Activated naive CD4-positive, alpha-beta T cell (primary cell): Measurements from ENCODE around the gene COQ8B.
"Not testable (repeated sequence)": the region's sequence is repeated elsewhere in the genome, so short reads cannot be mapped to it uniquely, and the experiment has no call there.

Source experiments
- DNase-seq, 4 experiments: peaks; one replicate each; lab custom pipeline; 2025; lab: John Stamatoyannopoulos, UW

The COQ8B gene

GRCh38 chr19:40742477-40742876 lies 25.8 kb upstream of the COQ8B start:
- DNase-seq, result no peak

DNA sequence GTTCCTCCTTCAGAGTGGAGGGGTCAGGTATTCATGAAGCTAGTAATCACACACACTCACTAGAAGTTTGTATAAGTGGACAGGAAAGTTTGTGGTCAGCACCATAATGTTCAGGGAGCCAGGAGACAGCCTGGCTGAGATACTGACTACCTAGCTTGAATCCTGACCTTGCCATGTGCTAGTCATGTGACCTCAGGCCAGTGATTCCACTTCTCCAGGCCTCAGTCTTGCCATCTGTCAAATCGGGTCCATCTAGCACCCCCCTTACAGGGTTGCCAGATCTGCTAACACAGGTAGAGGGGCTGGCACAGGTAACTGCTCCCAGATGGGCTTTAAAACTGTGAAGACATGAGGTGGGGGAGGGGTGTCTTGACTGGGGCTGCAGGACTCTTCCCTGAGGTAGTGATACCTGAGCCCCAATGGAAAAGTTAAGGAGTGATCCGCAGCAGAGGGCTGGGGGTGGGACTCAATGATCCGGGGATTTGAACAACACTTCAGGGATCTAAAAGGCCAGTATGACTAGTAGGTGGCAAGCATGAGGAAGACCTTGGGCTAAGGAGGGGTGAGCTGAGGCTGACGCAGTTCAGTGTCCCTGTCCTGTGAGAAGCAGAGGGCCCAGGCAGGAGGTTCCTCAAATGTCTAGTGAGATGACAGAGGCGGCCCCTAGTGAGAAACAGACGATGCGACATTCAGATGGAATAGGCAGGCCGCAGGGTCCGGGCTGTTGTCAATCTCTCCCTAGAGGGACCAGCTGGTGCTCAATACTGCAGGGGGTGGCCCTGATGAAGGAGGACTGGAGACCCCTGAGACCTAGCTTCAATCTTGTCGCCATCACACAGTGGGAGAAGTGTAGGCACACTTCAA lies 25.1 kb upstream of the COQ8B start:
- no peak for DNase-seq

DNA sequence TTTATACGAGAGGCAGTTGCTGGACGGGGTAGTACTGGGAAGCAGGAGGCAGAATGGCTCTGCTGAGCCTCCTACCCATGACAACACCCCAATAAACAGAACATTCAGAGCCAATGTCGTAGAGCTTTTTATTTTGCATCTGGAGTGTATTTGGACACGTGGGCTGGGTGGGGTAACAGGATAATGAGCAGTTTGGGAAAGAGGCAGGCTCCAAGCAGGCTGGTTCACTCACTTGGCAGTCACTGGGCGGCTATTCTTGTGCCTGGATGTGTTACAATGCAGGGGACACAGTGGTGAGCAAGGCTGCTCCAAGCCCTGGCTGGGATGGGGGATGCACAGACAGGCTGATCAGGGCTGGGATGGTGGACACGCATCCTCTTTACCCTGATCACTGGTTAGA lies 24.1 kb upstream of the COQ8B start:
- no peak for DNase-seq

DNA sequence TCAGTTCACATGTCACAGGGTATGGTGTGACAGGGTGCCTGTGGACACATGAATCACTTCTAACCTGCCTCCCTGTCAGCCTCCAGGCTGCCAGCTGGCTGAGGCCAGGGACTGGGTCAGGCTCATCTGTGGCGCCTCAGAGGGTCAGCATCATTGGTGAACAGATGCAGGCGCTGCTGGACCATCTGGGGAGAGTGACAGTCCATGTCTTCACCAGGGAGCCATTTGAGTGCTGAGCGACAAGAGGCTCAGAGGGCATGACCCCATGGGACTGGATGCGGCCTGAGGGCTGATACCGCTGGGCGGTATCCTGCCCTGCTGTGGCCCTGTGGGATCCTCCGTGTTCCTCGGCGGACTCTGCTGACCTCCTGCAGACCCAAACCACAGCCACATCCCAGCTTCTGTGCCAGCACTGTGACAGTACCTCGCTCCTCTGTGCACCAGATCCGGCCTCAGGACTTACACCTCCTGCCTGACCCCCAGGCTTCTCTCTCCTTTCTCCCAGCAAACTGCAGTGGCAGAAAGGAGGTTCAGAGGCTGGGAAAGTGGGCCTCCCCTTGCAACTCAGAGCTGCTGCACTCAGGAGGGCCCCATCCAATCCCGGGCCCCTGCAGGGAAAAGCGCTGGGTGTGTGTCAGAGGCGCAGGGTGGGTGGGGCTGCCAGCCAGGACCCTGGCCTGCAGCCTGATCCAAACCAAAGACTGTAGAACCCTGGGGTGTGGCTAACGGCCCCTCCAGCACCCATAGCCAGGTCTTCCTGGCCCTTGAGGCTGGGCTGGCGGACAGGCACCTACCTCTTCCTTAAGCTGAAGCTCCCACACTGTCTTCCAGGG lies 23.4 kb upstream of the COQ8B start:
- no peak for DNase-seq

DNA sequence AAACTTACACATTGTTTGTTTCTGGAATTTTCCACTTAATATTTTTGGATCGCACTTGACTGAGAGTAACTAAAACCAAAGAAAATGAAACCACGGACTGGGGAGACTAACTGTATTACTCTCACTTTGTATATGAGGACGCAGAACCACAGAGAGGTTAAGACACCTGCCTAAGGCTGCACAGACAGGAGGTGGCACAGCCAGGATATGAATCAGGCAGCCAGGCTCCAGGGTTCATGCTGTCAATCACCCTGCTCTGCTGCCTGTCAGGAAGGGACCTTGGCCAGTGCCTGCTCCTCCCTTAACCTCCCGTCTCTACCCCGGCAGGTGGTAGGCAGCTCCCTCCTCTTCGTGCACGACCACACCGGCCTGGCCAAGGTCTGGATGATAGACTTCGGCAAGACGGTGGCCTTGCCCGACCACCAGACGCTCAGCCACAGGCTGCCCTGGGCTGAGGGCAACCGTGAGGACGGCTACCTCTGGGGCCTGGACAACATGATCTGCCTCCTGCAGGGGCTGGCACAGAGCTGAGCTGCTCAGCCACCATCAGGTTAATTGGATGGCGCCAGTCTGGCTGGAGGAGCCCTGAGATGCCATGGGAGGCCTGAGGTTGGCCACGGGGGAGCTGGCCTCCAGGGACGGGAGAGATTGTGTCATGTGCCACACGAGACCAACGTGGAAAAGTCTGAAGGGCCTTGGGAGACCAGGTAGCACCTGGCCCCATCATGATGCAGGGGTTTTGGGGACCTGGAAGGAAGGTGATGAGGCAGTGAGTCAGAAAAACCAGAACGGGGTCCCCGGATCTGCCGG lies 22.5 kb upstream of the COQ8B start:
- DNase-seq, result no peak

GRCh38 chr19:40737102-40737644 lies 20.5 kb upstream of the COQ8B start:
- no peak for DNase-seq

GRCh38 chr19:40736661-40737060 lies 20.0 kb upstream of the COQ8B start:
- no peak for DNase-seq

- DNase-seq, result no peak
These were observed 18.5 kb upstream of the COQ8B start for GRCh38 chr19:40735013-40735771.

DNA sequence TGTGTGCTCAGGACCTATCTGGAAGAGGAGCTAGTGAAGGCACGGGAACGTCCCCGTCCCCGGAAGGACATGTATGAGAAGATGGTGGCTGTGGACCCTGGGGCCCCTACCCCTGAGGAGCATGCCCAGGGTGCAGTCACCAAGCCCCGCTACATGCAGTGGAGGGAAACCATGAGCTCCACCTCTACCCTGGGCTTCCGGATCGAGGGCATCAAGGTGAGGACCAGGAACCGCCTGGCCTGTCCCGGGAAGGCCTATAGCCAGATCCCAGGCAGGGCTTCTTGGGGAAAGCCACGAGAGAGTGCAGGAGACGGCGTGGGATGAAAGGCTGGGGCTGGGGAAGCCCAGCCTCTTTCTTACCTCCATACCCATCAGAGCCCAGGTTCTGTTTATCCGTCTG lies 16.5 kb upstream of the COQ8B start:
- no peak for DNase-seq

DNA sequence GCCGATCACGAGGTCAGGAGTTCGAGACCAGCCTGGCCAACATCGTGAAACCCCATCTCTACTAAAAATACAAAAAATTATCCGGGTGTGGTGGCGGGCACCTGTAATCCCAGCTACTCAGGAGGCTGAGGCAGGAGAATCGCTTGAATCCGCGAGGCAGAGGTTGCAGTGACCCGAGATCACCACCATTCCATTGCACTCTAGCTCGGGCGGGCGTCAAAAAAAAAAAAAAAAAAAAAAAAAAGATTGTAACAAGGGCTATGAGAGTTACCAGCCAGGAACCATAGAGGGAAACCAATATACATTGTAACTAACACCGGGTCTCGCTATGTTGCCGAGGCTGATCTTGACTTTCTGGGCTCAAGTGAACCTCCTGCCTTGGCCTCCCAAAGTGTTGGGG lies 15.6 kb upstream of the COQ8B start:
- DNase-seq, result not testable (repeated sequence)

- not testable (repeated sequence) for DNase-seq
These were observed 13.4 kb upstream of the COQ8B start for GRCh38 chr19:40730065-40730464.

- DNase-seq, result no peak
These were observed 9.6 kb upstream of the COQ8B start for GRCh38 chr19:40726279-40726678.

DNA sequence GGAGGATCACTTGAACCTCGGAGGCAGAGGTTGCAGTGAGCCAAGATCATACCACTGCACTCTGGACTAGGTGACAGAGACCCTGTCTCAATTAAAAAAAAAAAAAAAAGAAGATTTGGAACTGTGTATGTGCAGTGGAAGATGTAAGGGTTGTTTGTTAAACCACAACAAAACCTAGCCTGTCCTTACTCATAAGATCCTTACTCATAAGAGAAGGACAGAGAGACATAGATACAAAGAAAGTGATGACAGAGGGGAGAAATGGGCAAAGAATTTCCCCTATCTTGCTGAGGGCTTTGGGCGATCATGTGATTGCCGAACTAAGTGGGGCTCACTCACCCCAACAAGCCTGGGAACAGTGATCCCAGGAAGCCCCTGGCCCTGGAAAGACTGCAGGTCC lies 8.2 kb upstream of the COQ8B start:
- no peak for DNase-seq

- DNase-seq, result no peak
These were observed 7.6 kb upstream of the COQ8B start for GRCh38 chr19:40724315-40724714.

GRCh38 chr19:40723661-40724254 lies 7.1 kb upstream of the COQ8B start:
- no peak for DNase-seq

- no peak for DNase-seq
These were observed 5.4 kb upstream of the COQ8B start for GRCh38 chr19:40721936-40722661.

DNA sequence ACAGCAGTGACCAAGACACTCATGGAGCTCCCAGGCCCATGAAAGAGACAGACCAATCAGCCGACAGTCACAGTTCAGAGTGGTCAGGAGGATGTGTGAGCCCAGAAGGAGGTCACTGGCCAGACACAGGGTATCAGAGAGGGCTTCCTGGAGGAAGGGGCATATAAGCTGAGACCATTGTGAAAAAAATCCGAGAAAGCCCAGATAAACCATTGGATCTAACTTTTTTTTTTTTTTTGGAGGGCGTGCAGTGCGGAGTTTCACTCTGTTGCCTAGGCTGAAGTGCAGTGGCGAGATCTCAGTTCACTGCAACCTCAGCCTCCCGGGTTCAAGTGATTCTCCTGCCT lies 4.4 kb upstream of the COQ8B start:
- DNase-seq, result no peak

GRCh38 chr19:40719414-40719894 lies 2.8 kb upstream of the COQ8B start:
- DNase-seq, result no peak

DNA sequence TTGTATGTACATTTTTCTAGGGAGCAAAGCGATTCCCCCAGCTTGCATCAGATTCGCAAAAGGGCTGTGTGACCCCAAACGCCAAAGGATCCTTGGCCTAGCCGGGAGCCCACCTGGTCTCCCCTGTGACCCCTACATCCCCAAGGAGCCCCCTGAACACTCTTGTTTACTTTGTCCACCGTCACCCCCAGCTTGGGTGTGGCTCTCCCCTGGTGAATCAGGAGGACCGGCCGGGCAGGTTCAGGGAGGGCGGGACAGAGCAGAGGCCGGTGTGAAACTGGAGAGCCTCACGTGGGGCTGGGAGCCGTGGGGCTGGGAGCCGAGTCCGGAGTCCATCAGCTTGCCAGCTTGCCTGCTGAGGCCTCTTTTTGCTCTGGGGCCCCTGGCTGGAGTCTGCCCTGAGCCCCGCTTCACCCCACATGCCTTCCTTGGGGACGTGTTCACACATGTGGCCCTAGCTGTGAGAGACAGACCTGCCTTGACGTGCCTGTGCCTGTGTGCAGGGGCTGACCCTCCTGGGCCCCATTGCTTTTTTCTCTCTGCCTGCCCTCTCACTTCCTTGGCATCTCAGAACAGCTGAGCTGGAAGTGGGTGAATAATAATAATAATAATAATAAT lies 2.2 kb upstream of the COQ8B start:
- DNase-seq, result no peak
